ENCODE measurements around the gene RAPH1. TPM values are rescaled to one million over a fixed set of nuclear protein-coding genes. Genes with fewer than 3 reads are reported as not detected.

Gene RAPH1
- total RNA-seq, 1 experiment from 2014 or later: 114 TPM

GRCh38 chr2:203484266-203485112 lies 50.6 kb downstream of the RAPH1 start:
- 0 out of 2 replicates have a peak, but pooled peaks cover 2% of the 10 kb centered on the region for H3K36me3 ChIP-seq (ENCODE audit: control insufficient read depth, insufficient read depth, low read length)
- intact Hi-C loops (cut with micrococcal nuclease; ENCODE audit: unreplicated experiment): loop anchor here (1.0 kb wide), 4 partner anchors 167 to 425 kb away; no protein-coding TSS in a partner anchor
- Mint-ChIP-seq H3K27ac (ENCODE audit: unreplicated experiment) (no peak overlapping the region), H3K36me3 (ENCODE audit: insufficient read depth, unreplicated experiment) (peaks cover 51% of the 10 kb centered on the region), H3K27me3 (ENCODE audit: insufficient read depth, unreplicated experiment) (no peaks in the 10 kb centered on the region), H3K4me1 (ENCODE audit: low read depth, unreplicated experiment) (no peaks in the 10 kb centered on the region), H3K9me3 (ENCODE audit: unreplicated experiment) (no peaks in the 10 kb centered on the region), H3K4me3 (ENCODE audit: unreplicated experiment) (no peak overlapping the region)
- no peaks in the 10 kb centered on the region for H3K27me3 ChIP-seq (replicated peaks; ENCODE audit: control insufficient read depth, insufficient read depth, low read length)
- peak; percentile 39 to 41 for DNase-seq
- peak; percentile 41 to 75 for TF ChIP-seq CTCF (IDR thresholded peaks at IDR 0.05; ENCODE audit: insufficient read depth in 1 of 2, low read depth in 1 of 2, low read length in 1 of 2, severe bottlenecking in 1 of 2, unreplicated experiment in 1 of 2)
- POLR2A ChIA-PET: no interaction called here
- BruUV-seq (replicated peaks): no TSS peak
- no peaks in the 10 kb centered on the region for H3K9me3 ChIP-seq
- H3K4me3 ChIP-seq (ENCODE audit: low read depth, low read length): no peak overlapping the region
- CTCF ChIA-PET: interaction anchor here (1.0 kb wide), 1 partner anchor 330 kb away, joined by 10 read pairs; no protein-coding TSS in a partner anchor
- H3K4me1 ChIP-seq: no peaks in the 10 kb centered on the region

GRCh38 chr2:203480623-203481022 lies 54.5 kb downstream of the RAPH1 start:
- Histone ChIP-seq H3K4me1 (no peaks in the 10 kb centered on the region), H3K4me3 (ENCODE audit: low read depth, low read length) (no peak overlapping the region), H3K36me3 (ENCODE audit: control insufficient read depth, insufficient read depth, low read length) (0 out of 2 replicates have a peak, but pooled peaks cover 2% of the 10 kb centered on the region), H3K27me3 (replicated peaks; ENCODE audit: control insufficient read depth, insufficient read depth, low read length) (no peaks in the 10 kb centered on the region), H3K9me3 (no peaks in the 10 kb centered on the region)
- Mint-ChIP-seq H3K4me1 (ENCODE audit: low read depth, unreplicated experiment) (no peaks in the 10 kb centered on the region), H3K27me3 (ENCODE audit: insufficient read depth, unreplicated experiment) (no peaks in the 10 kb centered on the region), H3K36me3 (ENCODE audit: insufficient read depth, unreplicated experiment) (peaks cover 48% of the 10 kb centered on the region), H3K9me3 (ENCODE audit: unreplicated experiment) (no peaks in the 10 kb centered on the region), H3K27ac (ENCODE audit: unreplicated experiment) (no peak overlapping the region), H3K4me3 (ENCODE audit: unreplicated experiment) (no peak overlapping the region)
- BruUV-seq (replicated peaks): no TSS peak
- no peak for TF ChIP-seq CTCF (IDR thresholded peaks at IDR 0.05; ENCODE audit: insufficient read depth in 1 of 2, low read depth in 1 of 2, low read length in 1 of 2, severe bottlenecking in 1 of 2, unreplicated experiment in 1 of 2)
- intact Hi-C loops (cut with micrococcal nuclease; ENCODE audit: unreplicated experiment): no loop called here
- POLR2A ChIA-PET: no interaction called here
- no peak for DNase-seq
- CTCF ChIA-PET: interaction anchor here (1.0 kb wide), 1 partner anchor 334 kb away, joined by 3 read pairs; no protein-coding TSS in a partner anchor

GRCh38 chr2:203476881-203477280 lies 58.2 kb downstream of the RAPH1 start:
- intact Hi-C loops (cut with micrococcal nuclease; ENCODE audit: unreplicated experiment): no loop called here
- BruUV-seq (replicated peaks): no TSS peak
- H3K9me3 ChIP-seq: no peaks in the 10 kb centered on the region
- Mint-ChIP-seq H3K4me1 (ENCODE audit: low read depth, unreplicated experiment) (no peaks in the 10 kb centered on the region), H3K27me3 (ENCODE audit: insufficient read depth, unreplicated experiment) (no peaks in the 10 kb centered on the region), H3K27ac (ENCODE audit: unreplicated experiment) (no peak overlapping the region), H3K4me3 (ENCODE audit: unreplicated experiment) (no peak overlapping the region), H3K9me3 (ENCODE audit: unreplicated experiment) (no peaks in the 10 kb centered on the region), H3K36me3 (ENCODE audit: insufficient read depth, unreplicated experiment) (peaks cover 56% of the 10 kb centered on the region)
- ChIA-PET CTCF (no interaction called here), POLR2A (no interaction called here)
- no peak overlapping the region for H3K4me3 ChIP-seq (ENCODE audit: low read depth, low read length)
- TF ChIP-seq CTCF (IDR thresholded peaks at IDR 0.05; ENCODE audit: insufficient read depth in 1 of 2, low read depth in 1 of 2, low read length in 1 of 2, severe bottlenecking in 1 of 2, unreplicated experiment in 1 of 2): no peak
- DNase-seq: no peak
- no peaks in the 10 kb centered on the region for H3K36me3 ChIP-seq (ENCODE audit: control insufficient read depth, insufficient read depth, low read length)
- H3K27me3 ChIP-seq (replicated peaks; ENCODE audit: control insufficient read depth, insufficient read depth, low read length): no peaks in the 10 kb centered on the region
- H3K4me1 ChIP-seq: no peaks in the 10 kb centered on the region

Measured in Caco-2 (cell line).